AG04450 (cell line): ENCODE results near the gene MRPL20. TPM values are rescaled to one million over a fixed set of nuclear protein-coding genes. Genes with fewer than 3 reads are reported as not detected.

Experiments used
- CTCF ChIA-PET: fragments of 300-600, 350-600 bp; formaldehyde crosslinking; extraction: SDS; loops from one replicate; lab custom pipeline; 2022; ENCODE audit warnings: antibody characterized with exemption, inconsistent platforms; lab: Charles Lee
- POLR2A ChIA-PET: fragments of 350-600 bp; formaldehyde crosslinking; extraction: SDS; loops from one replicate; lab custom pipeline; 2021; ENCODE audit warnings: antibody characterized with exemption, inconsistent platforms; lab: Yijun Ruan, JAX
- DNase-seq: peaks from one replicate; pipeline ENCODE4 v3.0.0-alpha.2; 2011; ENCODE audit warnings: low read depth, low spot score
- H3K27ac ChIP-seq: one replicate; pipeline ENCODE4 v1.5.1; 2012; ENCODE audit warnings: low read depth, low read length, control low read depth
- H3K27me3 ChIP-seq: one replicate; pipeline ENCODE4 v1.6.0; 2012; ENCODE audit warnings: low read length; ENCODE audit not compliant: control insufficient read depth, insufficient read depth
- H3K4me3 ChIP-seq: 2 replicates; pipeline ENCODE4 v1.5.1; 2011; ENCODE audit warnings: mild to moderate bottlenecking, low read depth, low read length, control low read depth
- H3K9me3 ChIP-seq: 2 replicates; pipeline ENCODE4 v1.5.1; 2012; ENCODE audit warnings: low read length; ENCODE audit not compliant: control insufficient read depth, insufficient read depth
- polyA plus RNA-seq: library from polyadenylated mRNA; depleted of rRNA; stranded (reverse); fragments of >200 nt; gene quantifications from 2 replicates; pipeline ENCODE4 v1.2.3, GENCODE V29; 2011
- TF ChIP-seq, protein P1 (sequence below): IDR thresholded peaks from 2 replicates; pipeline ENCODE4 v1.5.1; 2011; ENCODE audit warnings: low read depth, low read length, control low read depth, inconsistent platforms

MRPL20 gene
- polyA plus RNA-seq, 1 experiment, result 140 TPM

DNA sequence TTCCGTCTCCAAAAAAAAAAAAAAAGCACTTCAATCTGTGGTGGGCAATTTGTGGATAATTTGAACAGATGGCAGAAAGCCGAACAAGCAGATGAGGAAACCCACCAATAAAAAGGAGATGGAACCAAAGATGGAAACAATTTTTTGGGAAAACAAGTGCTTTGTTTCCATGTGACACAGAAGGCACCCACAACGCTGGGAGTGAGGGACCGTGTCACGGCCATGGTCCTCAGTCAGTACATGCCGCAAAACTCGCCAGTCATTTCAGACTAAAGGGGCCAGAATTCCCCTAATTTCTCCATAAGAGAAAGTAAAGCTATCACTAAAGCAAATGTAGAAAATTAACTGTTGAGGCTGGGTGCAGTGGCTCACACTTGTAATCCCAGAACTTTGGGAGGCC, 13.0 kb downstream of the MRPL20 start:
- H3K9me3 ChIP-seq, result no peaks in the 10 kb centered on the region; the same call in 1 of the 2 replicates
- H3K27me3 ChIP-seq, result no peaks in the 10 kb centered on the region
- H3K27ac ChIP-seq, result no peak overlapping the region
- TF ChIP-seq, protein P1, sequence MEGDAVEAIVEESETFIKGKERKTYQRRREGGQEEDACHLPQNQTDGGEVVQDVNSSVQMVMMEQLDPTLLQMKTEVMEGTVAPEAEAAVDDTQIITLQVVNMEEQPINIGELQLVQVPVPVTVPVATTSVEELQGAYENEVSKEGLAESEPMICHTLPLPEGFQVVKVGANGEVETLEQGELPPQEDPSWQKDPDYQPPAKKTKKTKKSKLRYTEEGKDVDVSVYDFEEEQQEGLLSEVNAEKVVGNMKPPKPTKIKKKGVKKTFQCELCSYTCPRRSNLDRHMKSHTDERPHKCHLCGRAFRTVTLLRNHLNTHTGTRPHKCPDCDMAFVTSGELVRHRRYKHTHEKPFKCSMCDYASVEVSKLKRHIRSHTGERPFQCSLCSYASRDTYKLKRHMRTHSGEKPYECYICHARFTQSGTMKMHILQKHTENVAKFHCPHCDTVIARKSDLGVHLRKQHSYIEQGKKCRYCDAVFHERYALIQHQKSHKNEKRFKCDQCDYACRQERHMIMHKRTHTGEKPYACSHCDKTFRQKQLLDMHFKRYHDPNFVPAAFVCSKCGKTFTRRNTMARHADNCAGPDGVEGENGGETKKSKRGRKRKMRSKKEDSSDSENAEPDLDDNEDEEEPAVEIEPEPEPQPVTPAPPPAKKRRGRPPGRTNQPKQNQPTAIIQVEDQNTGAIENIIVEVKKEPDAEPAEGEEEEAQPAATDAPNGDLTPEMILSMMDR, result no peak
- CTCF ChIA-PET, result interaction anchor here (1.4 kb wide), 1 partner anchor 22 kb away, joined by 5 read pairs; no protein-coding TSS in a partner anchor
- H3K4me3 ChIP-seq, result no peak overlapping the region
- no peak for DNase-seq
- POLR2A ChIA-PET, result no interaction called here

DNA sequence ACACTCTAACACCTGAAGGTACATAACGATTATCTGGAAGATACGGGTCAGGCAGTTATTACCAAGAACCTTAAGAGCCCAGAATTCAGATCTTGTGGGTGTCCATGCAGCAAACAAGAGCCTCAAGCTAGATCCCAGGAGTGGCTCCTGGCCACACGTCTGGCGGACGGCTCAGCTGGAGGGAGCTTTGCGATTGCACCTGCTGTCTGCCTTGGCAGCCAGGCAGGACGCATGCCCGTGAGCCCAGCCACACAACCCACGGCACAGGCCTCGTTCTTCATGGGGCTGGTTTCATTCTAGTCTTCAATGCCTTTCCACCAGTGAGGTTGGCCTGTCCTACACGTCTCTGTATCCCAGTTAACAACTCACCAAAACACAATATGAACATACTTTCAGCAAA, 13.7 kb downstream of the MRPL20 start:
- no peaks in the 10 kb centered on the region for H3K27me3 ChIP-seq
- ChIA-PET POLR2A (no interaction called here), CTCF (no interaction called here)
- H3K9me3 ChIP-seq, result no peaks in the 10 kb centered on the region; the same call in 1 of the 2 replicates
- no peak overlapping the region for H3K4me3 ChIP-seq
- TF ChIP-seq, protein P1, result no peak
- H3K27ac ChIP-seq, result no peak overlapping the region
- no peak for DNase-seq

DNA sequence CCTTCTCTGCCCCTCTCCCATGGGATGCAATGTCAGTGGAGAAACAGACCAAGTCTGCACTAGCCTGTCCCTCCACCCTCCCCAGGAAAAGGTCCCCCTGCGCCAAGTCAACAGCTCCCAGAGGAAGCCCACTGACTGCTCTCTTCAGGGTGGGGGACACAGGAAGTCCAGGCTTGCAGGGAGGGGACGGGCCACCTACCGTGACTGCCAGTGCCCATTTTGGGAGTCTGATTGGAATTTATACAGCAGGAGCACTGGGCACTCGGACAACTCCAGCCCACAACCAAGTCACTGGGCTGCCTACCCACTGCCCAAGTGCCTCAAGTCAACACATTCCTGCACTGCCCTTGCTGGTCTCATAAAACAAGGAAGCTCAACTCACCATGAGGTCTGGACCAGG, 14.1 kb downstream of the MRPL20 start:
- TF ChIP-seq, protein P1, result no peak
- CTCF ChIA-PET, result no interaction called here
- no peak overlapping the region for H3K27ac ChIP-seq
- no peaks in the 10 kb centered on the region; the same call in 1 of the 2 replicates for H3K9me3 ChIP-seq
- H3K27me3 ChIP-seq, result no peaks in the 10 kb centered on the region
- DNase-seq, result no peak
- POLR2A ChIA-PET, result no interaction called here
- H3K4me3 ChIP-seq, result no peak overlapping the region

DNA sequence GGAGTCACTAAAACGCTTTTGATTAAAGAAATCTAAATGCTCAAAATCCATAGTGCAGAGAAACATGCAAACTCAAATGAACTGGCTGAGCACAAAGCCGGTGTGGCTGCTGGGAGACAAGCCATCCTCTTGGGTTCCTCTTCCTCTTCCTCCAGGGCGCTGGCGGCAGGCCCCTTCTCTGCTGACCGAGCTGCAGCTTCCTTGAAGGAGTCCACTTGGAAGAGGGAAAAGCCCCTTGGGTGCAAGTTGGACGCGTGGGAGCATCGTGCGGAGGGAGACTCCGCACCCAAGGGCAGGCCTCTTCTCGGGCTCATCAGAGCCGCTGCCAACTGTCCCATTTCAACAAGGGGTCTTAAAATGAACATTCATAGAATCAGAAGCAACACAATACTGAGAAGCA, 15.9 kb downstream of the MRPL20 start:
- DNase-seq, result no peak
- Histone ChIP-seq H3K4me3 (no peak overlapping the region), H3K27ac (no peak overlapping the region), H3K27me3 (no peaks in the 10 kb centered on the region), H3K9me3 (no peaks in the 10 kb centered on the region; the same call in 1 of the 2 replicates)
- TF ChIP-seq, protein P1, result no peak
- ChIA-PET CTCF (interaction anchor here (1.0 to 1.2 kb wide), 2 partner anchors 19 to 20 kb away, joined by 3 read pairs; no protein-coding TSS in a partner anchor), POLR2A (no interaction called here)

DNA sequence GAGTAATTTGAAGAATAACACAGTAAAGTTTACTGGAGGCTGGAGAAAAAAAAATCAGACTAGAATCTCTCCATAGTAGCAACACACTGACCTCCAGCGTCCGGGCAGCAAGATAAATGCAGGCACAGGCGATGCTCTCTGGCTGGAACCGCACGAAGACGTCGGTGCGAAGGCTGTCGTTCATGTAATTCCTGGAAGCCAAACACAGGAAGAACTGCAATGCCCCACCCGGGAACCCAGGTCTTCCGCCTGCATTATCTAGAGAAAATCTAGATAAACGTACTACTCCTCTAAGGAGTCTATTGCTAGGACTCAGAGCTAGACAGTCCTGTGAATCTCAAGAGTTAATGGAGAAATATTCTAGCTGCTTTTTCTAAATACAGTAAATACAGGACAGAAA, 16.4 kb downstream of the MRPL20 start:
- H3K27me3 ChIP-seq, result no peaks in the 10 kb centered on the region
- POLR2A ChIA-PET, result no interaction called here
- no peaks in the 10 kb centered on the region; the same call in 1 of the 2 replicates for H3K9me3 ChIP-seq
- CTCF ChIA-PET, result interaction anchor here (1.1 kb wide), 1 partner anchor 18 kb away, joined by 3 read pairs; no protein-coding TSS in a partner anchor
- TF ChIP-seq, protein P1, result no peak
- no peak for DNase-seq
- no peak overlapping the region for H3K27ac ChIP-seq
- H3K4me3 ChIP-seq, result no peak overlapping the region
